DND-41 (cell line): Measurements from ENCODE around the gene TMEM18.

Experiments used
- ATAC-seq: fragments of 200-7000 bp; cut with Tn5 transposase; 3 replicates; pipeline ENCODE4 v1.9.1; 2021; ENCODE audit warnings: low read depth; ENCODE audit not compliant: insufficient read depth
- DNase-seq: peaks from one replicate; pipeline ENCODE4 v3.0.0-alpha.2; 2020
- H2AFZ ChIP-seq: 2 replicates; pipeline ENCODE4 v1.6.0; 2012; ENCODE audit warnings: low read depth, low read length
- H3K27ac ChIP-seq: 2 replicates; pipeline ENCODE4 v1.5.1; 2012; ENCODE audit warnings: low read length, inconsistent platforms
- H3K27me3 ChIP-seq: fragments of 200-600 bp; sonication (generic); 2 replicates; pipeline ENCODE4 v1.6.0; 2012; ENCODE audit warnings: low read length, mild to moderate bottlenecking, inconsistent platforms; ENCODE audit not compliant: insufficient read depth, poor library complexity
- H3K36me3 ChIP-seq: 2 replicates; pipeline ENCODE4 v1.5.1; 2012; ENCODE audit warnings: low read length, inconsistent platforms; ENCODE audit not compliant: insufficient read depth
- H3K4me1 ChIP-seq: 2 replicates; pipeline ENCODE4 v1.5.1; 2012; ENCODE audit warnings: mild to moderate bottlenecking, low read length; ENCODE audit not compliant: insufficient read depth
- H3K4me2 ChIP-seq: 2 replicates; pipeline ENCODE4 v1.6.0; 2012; ENCODE audit warnings: mild to moderate bottlenecking, moderate library complexity, low read length, inconsistent platforms; ENCODE audit not compliant: insufficient read depth
- H3K4me3 ChIP-seq, 2 experiments: fragments of 200-600 bp in 1 of 2; shearing (Covaris generic) in 1 of 2; 2 replicates each; pipeline ENCODE4 v1.5.1; 2012 to 2016; ENCODE audit warnings: inconsistent platforms in 2 of 2, low read length in 2 of 2, mild to moderate bottlenecking in 2 of 2, low read depth in 1 of 2, moderate library complexity in 1 of 2
- H3K79me2 ChIP-seq: 2 replicates; pipeline ENCODE4 v1.6.0; 2012; ENCODE audit warnings: low read length, inconsistent platforms; ENCODE audit not compliant: insufficient read depth
- H3K9ac ChIP-seq: 2 replicates; pipeline ENCODE4 v1.6.0; 2012; ENCODE audit warnings: low read depth, mild to moderate bottlenecking, inconsistent platforms, low read length, moderate library complexity
- H3K9me3 ChIP-seq: 2 replicates; pipeline ENCODE4 v1.5.1; 2012; ENCODE audit warnings: low read length, moderate library complexity, mild to moderate bottlenecking, inconsistent platforms; ENCODE audit not compliant: insufficient read depth, severe bottlenecking
- H4K20me1 ChIP-seq: 2 replicates; pipeline ENCODE4 v1.6.0; 2012; ENCODE audit warnings: low read length; ENCODE audit not compliant: insufficient read depth
- EZH2 ChIP-seq: IDR thresholded peaks from 3 replicates; pipeline ENCODE4 v1.6.1; 2012; ENCODE audit warnings: borderline replicate concordance, low read depth, mild to moderate bottlenecking, moderate library complexity, low read length, inconsistent platforms; ENCODE audit not compliant: severe bottlenecking
- TF ChIP-seq, protein P1 (sequence below): IDR thresholded peaks from 2 replicates; pipeline ENCODE4 v1.5.1; 2012; ENCODE audit warnings: borderline replicate concordance, low read length, moderate library complexity, mild to moderate bottlenecking; ENCODE audit not compliant: poor library complexity, severe bottlenecking; ENCODE audit errors: extremely low read depth

TMEM18 gene

GRCh38 chr2:627926-628560 is 49.2 kb downstream of the TMEM18 start:
- Histone ChIP-seq H3K9me3 (no peaks in the 10 kb centered on the region), H3K36me3 (no peaks in the 10 kb centered on the region), H3K4me1 (no peaks in the 10 kb centered on the region), H3K27ac (no peak overlapping the region), H3K79me2 (no peaks in the 10 kb centered on the region), H2AFZ (no peak overlapping the region), H3K9ac (no peak overlapping the region), H3K4me2 (no peak overlapping the region), H4K20me1 (no peaks in the 10 kb centered on the region), H3K4me3 (no peak overlapping the region), H3K27me3 (no peaks in the 10 kb centered on the region)
- TF ChIP-seq, protein P1, sequence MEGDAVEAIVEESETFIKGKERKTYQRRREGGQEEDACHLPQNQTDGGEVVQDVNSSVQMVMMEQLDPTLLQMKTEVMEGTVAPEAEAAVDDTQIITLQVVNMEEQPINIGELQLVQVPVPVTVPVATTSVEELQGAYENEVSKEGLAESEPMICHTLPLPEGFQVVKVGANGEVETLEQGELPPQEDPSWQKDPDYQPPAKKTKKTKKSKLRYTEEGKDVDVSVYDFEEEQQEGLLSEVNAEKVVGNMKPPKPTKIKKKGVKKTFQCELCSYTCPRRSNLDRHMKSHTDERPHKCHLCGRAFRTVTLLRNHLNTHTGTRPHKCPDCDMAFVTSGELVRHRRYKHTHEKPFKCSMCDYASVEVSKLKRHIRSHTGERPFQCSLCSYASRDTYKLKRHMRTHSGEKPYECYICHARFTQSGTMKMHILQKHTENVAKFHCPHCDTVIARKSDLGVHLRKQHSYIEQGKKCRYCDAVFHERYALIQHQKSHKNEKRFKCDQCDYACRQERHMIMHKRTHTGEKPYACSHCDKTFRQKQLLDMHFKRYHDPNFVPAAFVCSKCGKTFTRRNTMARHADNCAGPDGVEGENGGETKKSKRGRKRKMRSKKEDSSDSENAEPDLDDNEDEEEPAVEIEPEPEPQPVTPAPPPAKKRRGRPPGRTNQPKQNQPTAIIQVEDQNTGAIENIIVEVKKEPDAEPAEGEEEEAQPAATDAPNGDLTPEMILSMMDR, result no peak
- TF ChIP-seq EZH2, result no peak
- DNase-seq, result no peak
- ATAC-seq, result no peak

DNA sequence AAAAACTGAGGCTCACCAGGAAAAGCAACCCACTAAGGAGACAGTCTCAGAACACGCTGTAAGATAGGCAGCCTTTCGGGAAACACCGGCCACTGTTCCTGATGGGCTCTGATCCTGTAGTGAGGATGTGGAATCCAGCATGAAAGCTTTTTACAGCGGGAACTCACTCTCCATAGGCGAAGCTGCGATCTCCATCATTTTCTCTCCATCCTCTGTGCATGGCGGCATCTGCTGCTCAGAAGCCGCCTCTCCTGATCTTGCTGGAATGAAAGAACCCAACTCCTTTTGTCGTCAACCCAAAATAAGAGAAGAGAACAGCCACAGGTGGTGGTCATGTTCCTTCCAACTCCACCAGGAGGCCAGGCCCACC is 49.9 kb downstream of the TMEM18 start:
- no peak overlapping the region for H3K4me3 ChIP-seq
- ATAC-seq, result no peak
- H2AFZ ChIP-seq, result no peak overlapping the region
- no peaks in the 10 kb centered on the region for H3K79me2 ChIP-seq
- H3K27ac ChIP-seq, result no peak overlapping the region
- H3K4me1 ChIP-seq, result no peaks in the 10 kb centered on the region
- no peaks in the 10 kb centered on the region for H3K9me3 ChIP-seq
- no peaks in the 10 kb centered on the region for H3K27me3 ChIP-seq
- no peak overlapping the region for H3K4me2 ChIP-seq
- DNase-seq, result no peak
- TF ChIP-seq, protein P1, result no peak
- TF ChIP-seq EZH2, result no peak
- no peak overlapping the region for H3K9ac ChIP-seq
- no peaks in the 10 kb centered on the region for H4K20me1 ChIP-seq
- no peaks in the 10 kb centered on the region for H3K36me3 ChIP-seq

DNA sequence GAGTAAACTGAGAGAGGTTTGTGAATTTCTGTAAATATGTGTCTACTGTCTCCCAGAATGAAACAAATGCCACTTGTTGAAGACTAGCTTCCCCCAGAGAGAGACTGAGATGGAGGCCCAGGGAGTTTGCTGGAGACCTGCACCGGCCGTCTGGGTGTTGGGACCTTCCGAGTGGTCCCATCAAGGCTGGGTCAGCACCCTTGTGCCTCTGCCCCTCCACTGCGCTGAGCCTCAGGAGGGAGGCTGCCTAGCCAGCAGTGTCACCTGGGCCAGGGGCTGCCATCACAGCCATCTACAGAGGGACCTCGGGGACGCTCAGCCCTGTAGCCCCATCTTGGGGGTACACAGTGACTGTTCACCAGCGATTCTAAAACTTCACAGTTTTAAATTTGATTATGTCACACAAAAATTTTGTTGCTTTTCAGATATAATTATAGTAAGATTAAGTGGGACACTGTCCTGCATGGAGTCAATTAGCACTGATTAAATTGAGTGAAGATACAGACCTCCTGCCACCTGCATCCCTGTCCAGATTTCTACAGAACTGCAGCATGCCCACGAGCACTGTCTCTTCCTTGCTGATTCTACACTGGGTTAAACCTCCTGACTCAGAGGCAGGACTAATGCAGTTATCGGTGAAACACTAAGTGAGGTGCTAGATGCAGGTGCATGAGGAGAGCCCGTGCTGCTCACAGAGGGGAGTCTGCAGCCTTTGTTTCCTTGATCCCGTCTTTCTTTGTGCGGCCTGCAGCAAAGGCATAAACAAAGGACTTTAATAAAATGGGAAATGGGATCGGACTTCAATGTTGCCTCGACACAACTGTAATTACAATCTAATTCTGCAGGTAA is 50.5 kb downstream of the TMEM18 start:
- DNase-seq (no peak), ATAC-seq (no peak)
- Histone ChIP-seq H3K9me3 (no peaks in the 10 kb centered on the region), H3K27ac (no peak overlapping the region), H3K79me2 (no peaks in the 10 kb centered on the region), H3K9ac (no peak overlapping the region), H2AFZ (no peak overlapping the region), H3K4me2 (no peak overlapping the region), H3K27me3 (no peaks in the 10 kb centered on the region), H3K4me1 (no peaks in the 10 kb centered on the region), H3K4me3 (no peak overlapping the region), H3K36me3 (no peaks in the 10 kb centered on the region), H4K20me1 (no peaks in the 10 kb centered on the region)
- TF ChIP-seq, protein P1, result no peak
- TF ChIP-seq EZH2, result no peak
